HG02610 (cell line): ENCODE results near the gene KCNB1.
"Not testable (repeated sequence)": the region's sequence is repeated elsewhere in the genome, so short reads cannot be mapped to it uniquely, and the experiment has no call there.

ENCODE experiments used
- ATAC-seq: cut with Tn5 transposase; IDR thresholded peaks from one replicate; pipeline ENCODE4 v1.9.1; 2021; ENCODE audit warnings: mild to moderate bottlenecking, moderate library complexity; ENCODE audit not compliant: unreplicated experiment

Gene KCNB1

DNA sequence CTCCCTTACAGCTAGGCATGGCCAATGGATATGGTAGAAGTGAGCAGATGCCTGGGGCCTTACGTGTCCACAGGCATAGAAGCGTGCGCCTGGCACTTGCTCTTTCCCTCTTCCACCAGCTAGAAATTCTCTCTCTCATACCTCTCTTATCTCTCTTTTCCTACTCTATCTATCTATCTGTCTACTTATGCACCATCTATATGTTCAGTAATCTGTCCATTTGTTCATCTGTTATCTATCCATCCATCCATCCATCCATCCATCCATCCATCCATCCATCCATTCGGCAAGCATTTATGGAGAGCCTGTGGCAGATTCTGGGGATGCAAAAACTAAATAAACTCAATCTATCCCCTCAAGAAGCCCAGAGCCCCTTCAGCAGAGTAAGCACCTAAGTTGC is 70.2 kb downstream of the KCNB1 start:
- ATAC-seq, result no peak

DNA sequence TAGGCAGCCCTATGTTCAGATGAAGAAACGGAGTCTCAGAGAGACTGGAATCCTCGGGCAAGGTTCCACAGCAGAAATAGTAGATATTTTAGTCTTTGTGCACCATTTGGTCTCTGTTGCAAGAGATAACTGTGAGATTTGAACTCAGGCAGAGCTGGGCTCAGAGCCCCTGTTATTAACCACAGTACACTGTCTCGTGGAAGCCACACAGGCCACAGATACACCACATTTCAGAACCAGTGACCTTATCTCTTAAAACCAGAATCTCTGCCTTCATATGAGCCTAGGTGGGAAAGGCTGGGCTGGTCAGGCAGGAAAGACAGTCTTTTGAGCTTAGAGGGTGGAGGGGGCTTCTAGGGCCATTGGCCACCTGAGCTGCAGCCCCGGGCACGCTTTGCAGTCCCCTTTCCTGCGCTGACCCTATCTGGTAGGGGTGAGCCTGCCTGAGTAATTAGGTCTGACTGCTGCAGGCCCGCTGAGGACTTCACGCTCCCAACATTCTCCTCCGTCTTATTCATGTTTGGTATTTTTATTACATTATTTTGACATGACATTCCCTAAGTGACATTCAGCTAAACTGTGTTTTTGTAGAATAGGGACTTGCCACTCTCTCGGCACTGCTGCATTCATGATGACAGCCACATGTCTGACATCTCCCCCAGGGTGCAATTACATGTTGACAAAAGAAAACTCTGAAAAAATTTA is 71.1 kb downstream of the KCNB1 start:
- ATAC-seq, result no peak

DNA sequence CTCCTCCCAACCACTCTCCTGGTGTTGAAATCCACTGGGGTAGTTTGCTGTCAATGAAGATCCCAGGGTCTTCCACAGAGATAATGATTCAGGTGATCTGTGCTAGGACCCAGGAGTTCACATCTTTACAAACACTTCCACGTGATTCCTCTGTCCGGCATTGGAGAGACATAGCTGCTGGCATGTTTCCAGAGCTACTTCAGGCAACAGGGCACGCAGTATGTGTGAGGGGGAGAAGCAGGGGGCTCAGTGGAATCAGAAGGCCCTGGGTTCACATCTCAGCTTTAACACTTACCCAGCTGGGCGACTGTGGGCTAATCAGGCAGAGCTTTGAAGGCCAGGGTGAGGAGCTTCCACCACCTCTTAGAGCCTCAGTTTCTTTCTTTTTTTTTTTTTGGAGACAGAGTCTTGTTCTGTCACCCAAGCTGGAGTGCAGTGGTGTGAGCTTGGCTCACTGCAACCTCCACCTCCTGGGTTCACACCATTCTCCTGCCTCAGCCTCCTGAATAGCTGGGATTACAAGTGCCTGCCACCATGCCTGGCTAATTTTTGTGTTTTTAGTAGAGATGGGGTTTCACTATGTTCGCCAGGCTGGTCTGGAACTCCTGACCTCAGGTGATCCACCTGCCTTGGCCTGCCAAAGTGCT is 72.4 kb downstream of the KCNB1 start:
- not testable (repeated sequence) for ATAC-seq

DNA sequence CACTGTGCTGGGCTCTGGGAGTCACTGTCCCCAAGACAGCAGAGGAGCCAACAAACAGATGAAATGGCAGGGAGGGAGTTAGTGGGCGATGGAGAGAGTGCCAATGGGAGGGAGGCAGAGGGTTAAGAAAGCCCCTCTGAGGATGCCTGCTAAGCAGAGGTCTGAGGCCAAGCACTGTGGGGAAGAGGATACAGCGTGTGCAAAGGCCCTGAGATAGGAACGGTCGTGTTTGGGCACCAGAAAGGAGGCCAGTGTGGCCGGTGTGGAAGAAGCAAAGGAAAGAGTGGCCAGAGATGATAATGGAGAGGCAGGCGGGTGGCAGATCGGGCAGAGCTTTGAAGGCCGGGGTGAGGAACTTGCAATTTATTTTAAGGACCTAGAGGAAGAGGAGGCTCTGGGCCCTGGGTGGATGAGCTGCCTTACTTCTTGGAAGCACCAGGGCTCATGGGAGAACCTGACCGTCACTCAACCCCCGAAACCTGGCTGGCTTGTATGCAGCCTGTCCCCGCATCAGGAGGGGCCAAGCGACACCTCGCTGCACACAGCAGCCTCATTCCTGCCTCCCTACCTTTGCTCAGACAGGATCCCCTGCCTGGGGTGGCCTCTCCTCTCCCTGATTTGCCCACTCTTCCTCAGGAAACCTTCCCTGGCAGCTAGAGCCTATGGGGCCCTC is 73.0 kb downstream of the KCNB1 start:
- ATAC-seq, result no peak

GRCh38 chr20:49408509-49409104 is 73.9 kb downstream of the KCNB1 start:
- ATAC-seq, result no peak

GRCh38 chr20:49406666-49407065 is 75.8 kb downstream of the KCNB1 start:
- no peak for ATAC-seq

DNA sequence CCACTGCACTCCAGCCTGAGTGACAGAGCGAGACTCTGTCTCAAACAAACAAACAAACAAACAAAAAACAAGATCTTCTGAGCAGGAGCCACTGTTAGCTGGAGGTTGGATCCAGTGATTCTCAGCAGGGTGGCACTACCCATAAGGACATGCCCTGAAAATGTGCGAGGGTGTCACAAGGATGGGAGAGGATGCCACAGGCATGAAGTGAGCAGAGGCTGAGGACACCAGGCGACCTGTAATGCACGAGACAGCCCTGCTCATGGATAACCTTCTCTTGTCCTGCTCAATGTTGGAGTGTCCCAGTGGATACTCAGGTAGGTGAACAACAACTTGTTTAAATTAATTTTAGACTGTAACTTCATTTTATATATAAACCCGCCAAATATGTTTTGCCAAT is 76.8 kb downstream of the KCNB1 start:
- no peak for ATAC-seq

DNA sequence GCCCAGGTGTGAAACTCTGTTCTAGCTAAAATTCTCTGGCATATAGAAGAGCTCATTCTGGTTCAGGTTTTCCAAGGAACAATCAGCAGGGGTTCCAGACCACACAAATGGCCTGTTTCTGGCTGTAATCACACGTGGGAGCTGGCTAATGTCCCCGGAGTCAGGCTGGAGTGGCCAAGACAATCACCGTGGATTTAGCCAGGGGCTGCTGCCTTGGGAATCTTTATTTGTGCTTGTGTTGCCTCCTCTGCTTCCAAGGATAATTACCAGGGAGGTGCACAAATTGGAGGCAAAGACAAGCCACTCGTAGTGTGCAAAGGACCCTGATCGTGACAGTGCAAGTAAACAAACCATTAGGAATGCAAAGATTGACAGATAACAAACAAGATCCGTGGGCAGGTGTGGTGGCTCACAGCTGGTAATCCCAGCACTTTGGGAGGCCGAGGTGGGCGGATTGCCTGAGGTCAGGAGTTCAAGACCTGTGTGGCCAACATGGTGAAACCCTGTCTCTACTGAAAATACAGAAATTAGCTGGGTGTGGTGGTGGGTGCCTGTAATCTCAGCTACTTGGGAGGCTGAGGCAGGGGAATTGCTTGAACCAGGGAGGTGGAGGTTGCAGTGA is 77.3 kb downstream of the KCNB1 start:
- no peak for ATAC-seq

- no peak for ATAC-seq
Measured at GRCh38 chr20:49404461-49404860, 78.0 kb downstream of the KCNB1 start.

- no peak for ATAC-seq
Measured at GRCh38 chr20:49403911-49404310, 78.6 kb downstream of the KCNB1 start.

DNA sequence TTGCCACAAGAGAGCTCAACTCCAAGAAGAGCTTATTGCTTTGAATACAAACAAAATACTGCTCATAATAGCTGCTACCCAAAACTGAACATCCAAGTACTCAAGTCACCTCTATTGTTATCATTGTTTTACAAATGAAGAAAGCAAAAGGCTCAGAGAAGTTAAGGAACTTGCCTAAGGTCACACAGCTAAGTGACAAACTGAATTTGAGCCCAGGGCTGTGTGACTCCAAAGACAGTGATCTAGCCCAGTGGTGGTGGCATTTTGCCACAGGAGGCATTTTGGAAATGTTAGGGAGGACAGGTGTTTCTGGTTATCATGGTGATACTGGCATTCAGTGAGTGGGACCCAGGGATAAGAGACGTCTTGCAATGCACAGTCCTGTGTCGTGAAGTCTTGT is 79.5 kb downstream of the KCNB1 start:
- no peak for ATAC-seq

DNA sequence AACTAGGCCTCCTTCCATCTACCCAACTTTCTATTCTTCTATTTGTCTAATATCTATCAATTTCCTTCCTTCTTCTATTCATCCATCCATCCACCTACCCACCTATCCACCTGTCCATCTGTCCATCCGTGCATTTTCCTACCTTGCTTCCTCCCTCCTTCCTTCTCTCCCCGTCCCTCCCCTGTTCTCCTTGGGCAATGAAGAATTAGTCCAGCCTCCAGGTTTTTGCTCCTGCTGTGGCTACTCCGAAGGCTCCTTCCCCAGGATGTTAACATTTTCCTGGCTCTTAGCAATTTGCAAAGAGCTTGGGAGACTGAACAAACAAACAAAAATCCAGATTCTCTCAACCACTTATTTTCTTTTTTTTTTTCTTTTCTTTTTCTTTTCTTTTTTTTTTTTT is 81.6 kb downstream of the KCNB1 start:
- no peak for ATAC-seq

DNA sequence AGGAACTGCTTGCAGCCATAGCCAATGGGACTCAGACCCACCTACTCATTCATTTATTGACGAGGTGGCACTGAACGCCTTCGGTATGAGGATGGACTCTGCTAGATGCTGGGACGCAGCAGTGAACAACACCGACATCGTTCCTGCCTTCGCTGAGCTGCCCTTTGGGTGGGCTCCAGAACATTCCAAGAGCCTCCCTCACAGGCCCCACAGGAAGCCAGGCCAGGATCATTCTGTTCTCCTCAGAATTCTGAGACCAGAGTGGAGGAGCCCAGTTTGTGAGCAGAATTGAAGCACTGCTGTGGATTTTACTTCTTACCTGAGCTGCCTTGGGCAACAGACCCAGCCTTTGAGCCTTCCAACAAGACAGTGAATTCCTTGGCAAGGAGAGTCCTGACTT is 82.1 kb downstream of the KCNB1 start:
- ATAC-seq, result no peak

DNA sequence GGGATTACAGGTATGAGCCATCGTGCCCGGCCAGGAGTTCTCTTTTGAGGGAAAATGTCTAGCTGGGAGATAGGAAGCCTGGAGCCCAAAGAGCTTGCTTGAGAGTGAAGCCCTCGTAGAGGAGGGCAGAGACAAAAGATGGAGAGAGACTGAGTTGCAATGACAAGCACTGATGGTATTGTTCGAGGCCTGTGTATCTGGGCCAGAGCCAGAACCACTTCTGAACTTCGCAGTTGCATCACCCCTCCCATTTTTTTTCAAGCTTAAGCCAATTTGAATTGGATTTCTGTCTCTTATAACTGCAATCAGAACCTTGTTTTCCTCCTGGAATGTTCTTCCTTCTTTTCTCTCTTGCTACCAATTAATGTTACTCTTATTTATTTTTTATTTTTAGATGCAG is 83.1 kb downstream of the KCNB1 start:
- ATAC-seq, result no peak

DNA sequence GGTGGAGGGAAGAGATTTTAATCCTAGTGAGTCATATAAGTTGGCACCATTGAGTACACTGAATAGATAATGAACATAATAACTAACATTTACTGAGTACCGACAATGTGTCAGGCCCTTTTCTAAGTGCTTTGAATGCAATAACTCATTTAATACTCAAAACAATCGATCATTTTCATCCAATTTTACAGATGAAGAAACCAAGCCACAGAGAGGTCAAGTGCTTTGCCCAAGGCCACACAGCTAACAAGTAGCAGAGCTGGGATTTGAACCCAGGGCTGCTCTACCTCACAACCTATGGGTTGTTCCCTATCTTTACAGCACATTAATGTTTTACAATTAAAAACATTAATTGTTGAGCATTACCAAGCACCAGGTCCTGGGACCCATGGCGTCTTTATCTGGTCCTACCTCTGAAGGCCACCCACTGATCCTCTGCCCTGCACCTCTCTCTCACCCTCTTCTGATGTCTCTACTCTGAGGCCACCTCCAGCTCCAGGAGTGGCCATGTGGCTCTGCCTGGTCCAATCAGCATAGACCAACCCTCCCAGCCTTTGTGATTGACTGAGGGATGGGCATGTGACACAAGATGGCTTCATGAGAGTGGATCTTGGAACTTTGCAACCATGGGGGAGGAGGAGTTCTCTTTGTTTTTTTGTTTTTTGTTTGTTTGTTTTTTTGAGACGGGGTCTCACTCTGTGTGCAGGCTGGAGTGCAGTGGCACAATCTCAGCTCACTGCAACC is 83.9 kb downstream of the KCNB1 start:
- ATAC-seq, result no peak

DNA sequence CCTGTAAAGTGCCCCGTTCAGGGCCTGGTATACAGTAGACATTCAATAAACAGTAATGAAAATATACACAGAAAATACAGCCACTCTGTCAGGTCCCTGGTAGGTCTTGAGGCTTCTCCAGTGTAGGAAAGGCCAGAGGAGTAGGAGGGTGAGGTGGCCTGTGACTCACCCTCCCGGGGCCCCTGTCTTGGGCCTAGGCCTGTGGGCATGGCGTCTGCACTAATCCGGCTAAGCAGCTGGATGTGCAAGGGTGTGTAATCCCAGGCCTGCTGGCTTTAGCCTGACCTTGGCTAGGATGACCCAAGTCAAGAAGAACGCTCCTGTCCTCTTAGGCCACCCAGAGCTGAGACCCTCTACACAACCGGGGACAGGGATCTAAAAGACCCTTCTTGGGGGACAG is 84.9 kb downstream of the KCNB1 start:
- ATAC-seq, result no peak

GRCh38 chr20:49396230-49396629 is 86.2 kb downstream of the KCNB1 start:
- no peak for ATAC-seq

DNA sequence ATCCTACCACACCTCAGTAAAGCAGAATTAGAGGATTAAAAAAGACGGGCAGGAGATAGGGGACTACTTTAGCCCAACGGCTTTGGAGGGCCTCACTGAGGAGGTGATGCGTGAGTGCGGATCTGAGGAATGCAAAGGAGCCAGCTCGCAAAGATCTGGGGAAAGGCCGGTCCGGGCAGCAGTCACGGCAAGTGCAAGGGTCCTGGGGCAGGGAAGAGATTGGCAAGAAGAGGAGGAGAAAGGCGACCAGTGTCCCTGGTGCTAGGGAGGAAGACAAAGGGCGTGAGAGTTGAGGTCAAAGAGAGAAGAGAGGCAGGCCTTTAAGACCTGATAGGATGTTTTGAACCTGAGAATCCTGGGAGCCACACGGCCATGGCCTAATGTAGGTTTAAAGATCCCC is 86.8 kb downstream of the KCNB1 start:
- no peak for ATAC-seq

GRCh38 chr20:49395183-49395582 is 87.3 kb downstream of the KCNB1 start:
- no peak for ATAC-seq

- no peak for ATAC-seq
Measured at GRCh38 chr20:49394757-49395156, 87.7 kb downstream of the KCNB1 start.

GRCh38 chr20:49394264-49394663 is 88.2 kb downstream of the KCNB1 start:
- no peak for ATAC-seq
